Astrocyte of the spinal cord (primary cell): ENCODE results near the gene CCT8L2.
"Not testable (repeated sequence)": the region's sequence is repeated elsewhere in the genome, so short reads cannot be mapped to it uniquely, and the experiment has no call there.

Source experiments
- DNase-seq: peaks from one replicate; pipeline ENCODE4 v3.0.0; 2011; ENCODE audit warnings: low read depth, low spot score
- H3K4me3 ChIP-seq: 2 replicates; pipeline ENCODE4 v1.5.1; 2011; ENCODE audit warnings: low read depth, mild to moderate bottlenecking, low read length, moderate library complexity
- in situ Hi-C: cut with HindIII; loops from 2 replicates; pipeline ENCODE4 v1.10.0; 2017; ENCODE audit warnings: low sequenced_read_pairs
- TF ChIP-seq, protein P1 (sequence below): IDR thresholded peaks from 2 replicates; pipeline ENCODE4 v1.5.1; 2012; ENCODE audit warnings: low read depth, mild to moderate bottlenecking, low read length, inconsistent platforms

The CCT8L2 gene

DNA sequence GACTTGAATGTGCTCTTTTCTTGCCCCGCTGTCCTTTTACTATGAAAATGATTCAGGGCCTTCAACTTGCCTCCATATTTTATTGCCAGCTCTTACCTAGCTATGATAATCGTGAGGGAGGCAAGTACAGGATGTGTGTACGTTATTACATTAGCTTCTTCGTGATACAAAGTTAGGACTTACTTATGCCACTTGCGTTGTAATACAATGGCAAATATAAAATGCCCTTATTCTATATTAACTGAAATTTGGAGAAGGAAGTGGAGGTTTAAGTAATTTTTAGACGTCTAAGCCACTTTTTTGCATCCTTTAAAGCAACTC, 10.8 kb upstream of the CCT8L2 start:
- no peak overlapping the region for H3K4me3 ChIP-seq
- in situ Hi-C loops: no loop called here
- TF ChIP-seq, protein P1, sequence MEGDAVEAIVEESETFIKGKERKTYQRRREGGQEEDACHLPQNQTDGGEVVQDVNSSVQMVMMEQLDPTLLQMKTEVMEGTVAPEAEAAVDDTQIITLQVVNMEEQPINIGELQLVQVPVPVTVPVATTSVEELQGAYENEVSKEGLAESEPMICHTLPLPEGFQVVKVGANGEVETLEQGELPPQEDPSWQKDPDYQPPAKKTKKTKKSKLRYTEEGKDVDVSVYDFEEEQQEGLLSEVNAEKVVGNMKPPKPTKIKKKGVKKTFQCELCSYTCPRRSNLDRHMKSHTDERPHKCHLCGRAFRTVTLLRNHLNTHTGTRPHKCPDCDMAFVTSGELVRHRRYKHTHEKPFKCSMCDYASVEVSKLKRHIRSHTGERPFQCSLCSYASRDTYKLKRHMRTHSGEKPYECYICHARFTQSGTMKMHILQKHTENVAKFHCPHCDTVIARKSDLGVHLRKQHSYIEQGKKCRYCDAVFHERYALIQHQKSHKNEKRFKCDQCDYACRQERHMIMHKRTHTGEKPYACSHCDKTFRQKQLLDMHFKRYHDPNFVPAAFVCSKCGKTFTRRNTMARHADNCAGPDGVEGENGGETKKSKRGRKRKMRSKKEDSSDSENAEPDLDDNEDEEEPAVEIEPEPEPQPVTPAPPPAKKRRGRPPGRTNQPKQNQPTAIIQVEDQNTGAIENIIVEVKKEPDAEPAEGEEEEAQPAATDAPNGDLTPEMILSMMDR: no peak
- DNase-seq: no peak

- in situ Hi-C loops, H3K4me3 ChIP-seq, DNase-seq: not testable (repeated sequence)
Observed at GRCh38 chr22:16602728-16603447, 10.3 kb upstream of the CCT8L2 start.

DNA sequence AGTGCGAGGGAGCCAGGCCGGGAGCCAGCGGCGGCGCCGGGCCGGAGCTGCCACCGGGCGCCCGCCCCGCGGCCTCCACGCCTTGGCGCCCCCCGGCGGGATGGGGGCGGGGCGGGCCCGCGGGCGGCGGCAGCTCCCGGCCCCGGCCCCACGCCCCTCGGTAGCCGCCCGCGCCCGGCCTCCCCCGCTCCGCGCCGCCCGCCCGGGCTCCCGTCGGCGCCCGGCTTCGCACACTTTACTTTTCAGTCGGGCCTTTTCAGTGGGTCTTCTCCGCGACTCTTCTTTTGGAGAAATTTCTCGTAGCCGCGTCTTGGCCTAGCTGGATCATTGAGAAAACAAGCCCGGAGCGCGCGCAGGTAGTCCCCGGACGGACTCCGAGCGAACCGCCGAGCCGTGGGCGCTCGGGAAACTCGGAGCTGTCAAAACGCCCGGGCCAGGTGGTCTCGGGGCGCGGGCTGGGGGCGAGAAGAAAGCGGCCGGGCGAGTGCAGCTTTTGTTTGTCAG, 9.7 kb upstream of the CCT8L2 start:
- in situ Hi-C loops, DNase-seq, H3K4me3 ChIP-seq: not testable (repeated sequence)

DNA sequence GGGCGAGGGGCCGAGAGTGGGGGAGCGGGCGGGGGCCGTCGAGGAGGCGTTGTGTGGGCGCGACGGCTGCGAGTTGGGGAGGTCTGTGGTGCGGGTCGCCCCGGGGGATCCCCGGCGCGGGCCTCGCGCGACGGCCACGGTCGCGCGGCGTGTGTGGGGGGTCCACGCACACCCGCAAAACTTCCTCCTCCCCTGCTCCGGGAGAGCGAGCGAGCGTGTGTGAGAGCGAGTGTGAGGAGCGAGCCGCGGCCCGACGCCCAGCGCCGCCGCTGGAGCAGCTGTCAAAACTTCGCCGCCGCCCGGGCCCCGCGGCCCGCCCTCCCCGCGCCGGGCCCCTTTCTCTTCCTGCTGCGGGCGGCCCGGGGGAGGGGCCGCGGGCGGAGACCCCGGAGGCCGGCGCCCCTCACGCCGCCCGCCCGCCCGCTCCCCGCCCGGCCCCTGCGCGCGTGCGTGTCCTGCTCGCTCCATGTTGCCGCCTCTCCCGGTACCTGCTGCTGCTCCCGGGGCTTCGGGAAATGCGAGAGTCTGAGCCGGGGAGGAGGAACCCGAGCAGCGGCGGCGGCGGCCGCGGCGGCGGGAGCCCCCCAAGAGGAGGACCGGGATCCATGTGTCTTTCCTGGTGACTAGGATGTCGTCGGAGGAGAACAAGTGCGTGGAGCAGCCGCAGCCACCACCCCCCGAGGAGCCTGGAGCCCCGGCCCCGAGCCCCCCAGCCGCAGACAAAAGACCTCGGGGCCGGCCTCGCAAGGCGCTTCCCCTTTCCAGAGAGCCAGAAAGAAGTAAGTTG, 9.0 kb upstream of the CCT8L2 start:
- no peak overlapping the region for H3K4me3 ChIP-seq
- TF ChIP-seq, protein P1: no peak
- no peak for DNase-seq
- in situ Hi-C loops: no loop called here

- peak; percentile 0 for DNase-seq
- not testable (repeated sequence) for H3K4me3 ChIP-seq
Observed at GRCh38 chr22:16600644-16601436, 8.2 kb upstream of the CCT8L2 start.

GRCh38 chr22:16599648-16600047, 7.0 kb upstream of the CCT8L2 start:
- in situ Hi-C loops, DNase-seq, H3K4me3 ChIP-seq: not testable (repeated sequence)

More at GRCh38 chr22:16600644-16601436, 8.2 kb upstream of the CCT8L2 start:
- in situ Hi-C loops: not testable (repeated sequence)

DNA sequence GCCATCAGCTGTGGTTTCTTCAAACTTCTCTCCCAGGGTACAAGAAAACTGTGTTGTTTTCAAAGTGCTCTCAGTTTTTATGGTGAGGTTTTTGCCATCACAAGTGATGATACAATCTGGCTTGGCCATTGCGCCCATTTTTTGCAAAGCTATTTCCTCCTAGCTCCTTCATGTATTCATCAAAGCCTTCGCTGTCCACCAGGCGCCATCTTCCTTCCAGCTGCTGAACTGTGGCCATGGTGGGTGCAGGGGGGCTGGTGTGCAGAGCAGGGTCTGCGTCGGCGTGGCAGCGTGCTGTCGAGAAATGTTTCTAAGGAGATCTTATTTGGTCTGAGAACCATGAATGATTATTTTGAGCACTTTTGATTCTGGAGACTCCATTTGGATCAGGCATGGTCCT, 2.6 kb upstream of the CCT8L2 start:
- H3K4me3 ChIP-seq, in situ Hi-C loops, DNase-seq: not testable (repeated sequence)

GRCh38 chr22:16594026-16594425, 1.4 kb upstream of the CCT8L2 start:
- no peak overlapping the region for H3K4me3 ChIP-seq
- TF ChIP-seq, protein P1: no peak
- no peak for DNase-seq
- in situ Hi-C loops: no loop called here

- in situ Hi-C loops, DNase-seq, H3K4me3 ChIP-seq: not testable (repeated sequence)
Observed at GRCh38 chr22:16592231-16592630, 379 bp downstream of the CCT8L2 start.

GRCh38 chr22:16591136-16591535, 1.5 kb downstream of the CCT8L2 start:
- DNase-seq, H3K4me3 ChIP-seq, in situ Hi-C loops: not testable (repeated sequence)
